ENCODE data around the gene EXOC6. TPM values are rescaled to one million over a fixed set of nuclear protein-coding genes. Genes with fewer than 3 reads are reported as not detected.

The EXOC6 gene
- polyA plus RNA-seq, 1 donor from 2014 or later = 26.3 TPM

DNA sequence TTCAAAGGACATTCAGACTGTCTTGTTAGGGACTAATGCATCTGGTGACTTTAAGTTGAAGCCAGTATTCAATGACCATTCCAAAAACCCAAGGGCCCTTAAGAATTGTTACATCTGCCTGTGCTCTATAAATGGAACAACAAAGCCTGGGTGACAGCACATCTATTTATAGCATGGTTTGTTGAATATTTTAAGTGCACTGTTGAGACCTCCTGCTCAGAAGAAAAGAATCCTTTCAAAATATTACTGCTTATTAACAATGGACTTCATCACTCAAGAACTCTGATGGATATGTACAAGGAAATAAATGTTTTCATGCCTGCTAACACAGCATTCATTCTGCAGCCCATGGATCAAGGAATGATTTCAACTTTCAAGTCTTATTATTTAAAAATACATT lies 179.2 kb downstream of the EXOC6 start:
- H3K9me3 ChIP-seq (ENCODE audit: low read length) = no peaks in the 10 kb centered on the region
- no peaks in the 10 kb centered on the region for H3K79me2 ChIP-seq (replicated peaks; ENCODE audit: insufficient read depth, low read length)
- no peak overlapping the region for H2AFZ ChIP-seq (ENCODE audit: low read depth, low read length)
- H4K20me1 ChIP-seq (ENCODE audit: insufficient read depth) = no peaks in the 10 kb centered on the region
- no peak overlapping the region for H3K4me3 ChIP-seq (ENCODE audit: low read length)
- H3F3A ChIP-seq (ENCODE audit: insufficient read depth, low read length, poor library complexity, severe bottlenecking) = no peaks in the 10 kb centered on the region
- no peak overlapping the region for H3K27ac ChIP-seq (ENCODE audit: low read length)
- H3K9ac ChIP-seq (ENCODE audit: low read length) = no peak overlapping the region
- TF ChIP-seq MXI1 (conservative IDR thresholded peaks at IDR 0.05; ENCODE audit: poor library complexity, severe bottlenecking) (no peak), POLR2AphosphoS5 (IDR thresholded peaks at IDR 0.05) (no peak), TAF1 (IDR thresholded peaks at IDR 0.05; ENCODE audit: low read depth) (no peak), RAD21 (conservative IDR thresholded peaks at IDR 0.05) (no peak), REST (IDR thresholded peaks at IDR 0.05; ENCODE audit: borderline replicate concordance) (no peak), EZH2 (IDR thresholded peaks at IDR 0.05; ENCODE audit: borderline replicate concordance, insufficient read depth, low read length, poor library complexity, severe bottlenecking) (no peak), SMC3 (conservative IDR thresholded peaks at IDR 0.05; ENCODE audit: poor library complexity) (no peak)
- TF ChIP-seq, protein P1, sequence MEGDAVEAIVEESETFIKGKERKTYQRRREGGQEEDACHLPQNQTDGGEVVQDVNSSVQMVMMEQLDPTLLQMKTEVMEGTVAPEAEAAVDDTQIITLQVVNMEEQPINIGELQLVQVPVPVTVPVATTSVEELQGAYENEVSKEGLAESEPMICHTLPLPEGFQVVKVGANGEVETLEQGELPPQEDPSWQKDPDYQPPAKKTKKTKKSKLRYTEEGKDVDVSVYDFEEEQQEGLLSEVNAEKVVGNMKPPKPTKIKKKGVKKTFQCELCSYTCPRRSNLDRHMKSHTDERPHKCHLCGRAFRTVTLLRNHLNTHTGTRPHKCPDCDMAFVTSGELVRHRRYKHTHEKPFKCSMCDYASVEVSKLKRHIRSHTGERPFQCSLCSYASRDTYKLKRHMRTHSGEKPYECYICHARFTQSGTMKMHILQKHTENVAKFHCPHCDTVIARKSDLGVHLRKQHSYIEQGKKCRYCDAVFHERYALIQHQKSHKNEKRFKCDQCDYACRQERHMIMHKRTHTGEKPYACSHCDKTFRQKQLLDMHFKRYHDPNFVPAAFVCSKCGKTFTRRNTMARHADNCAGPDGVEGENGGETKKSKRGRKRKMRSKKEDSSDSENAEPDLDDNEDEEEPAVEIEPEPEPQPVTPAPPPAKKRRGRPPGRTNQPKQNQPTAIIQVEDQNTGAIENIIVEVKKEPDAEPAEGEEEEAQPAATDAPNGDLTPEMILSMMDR (IDR thresholded peaks at IDR 0.05; ENCODE audit: poor library complexity, severe bottlenecking) = no peak
- H3K4me2 ChIP-seq (ENCODE audit: low read length) = no peak overlapping the region
- no peaks in the 10 kb centered on the region for H3K9me2 ChIP-seq (ENCODE audit: insufficient read depth, low read length)
- H3K27me3 ChIP-seq (ENCODE audit: insufficient read depth, low read depth, low read length) = no peaks in the 10 kb centered on the region
- no peaks in the 10 kb centered on the region for H3K36me3 ChIP-seq (ENCODE audit: insufficient read depth, low read length)

DNA sequence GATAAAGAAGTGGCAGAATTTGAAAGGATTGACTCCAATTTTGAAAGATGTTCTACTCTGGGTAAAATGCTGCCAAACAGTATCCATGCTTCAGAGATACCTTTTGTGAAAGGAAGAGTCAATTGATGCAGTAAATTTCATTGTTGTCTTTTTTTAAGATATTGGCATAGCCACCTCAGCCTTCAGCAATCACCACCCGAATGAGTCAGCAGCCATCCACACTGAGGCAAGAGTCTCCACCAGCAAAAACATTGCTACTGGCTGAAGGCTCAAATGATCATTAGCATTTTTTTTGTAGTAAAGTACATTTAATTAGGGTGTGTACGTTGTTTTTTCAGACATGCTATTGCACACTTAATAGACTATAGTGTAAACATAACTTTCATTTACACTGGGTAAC lies 180.6 kb downstream of the EXOC6 start:
- H3K27me3 ChIP-seq (ENCODE audit: insufficient read depth, low read depth, low read length) = no peaks in the 10 kb centered on the region
- H3K9ac ChIP-seq (ENCODE audit: low read length) = no peak overlapping the region
- H4K20me1 ChIP-seq (ENCODE audit: insufficient read depth) = no peaks in the 10 kb centered on the region
- H3K4me3 ChIP-seq (ENCODE audit: low read length) = no peak overlapping the region
- no peaks in the 10 kb centered on the region for H3K79me2 ChIP-seq (replicated peaks; ENCODE audit: insufficient read depth, low read length)
- no peaks in the 10 kb centered on the region for H3F3A ChIP-seq (ENCODE audit: insufficient read depth, low read length, poor library complexity, severe bottlenecking)
- no peak overlapping the region for H3K4me2 ChIP-seq (ENCODE audit: low read length)
- no peak overlapping the region for H2AFZ ChIP-seq (ENCODE audit: low read depth, low read length)
- no peaks in the 10 kb centered on the region for H3K9me2 ChIP-seq (ENCODE audit: insufficient read depth, low read length)
- H3K9me3 ChIP-seq (ENCODE audit: low read length) = no peaks in the 10 kb centered on the region
- H3K27ac ChIP-seq (ENCODE audit: low read length) = no peak overlapping the region
- TF ChIP-seq REST (IDR thresholded peaks at IDR 0.05; ENCODE audit: borderline replicate concordance) (no peak), EP300 (conservative IDR thresholded peaks at IDR 0.05; ENCODE audit: poor library complexity, severe bottlenecking) (no peak), MXI1 (conservative IDR thresholded peaks at IDR 0.05; ENCODE audit: poor library complexity, severe bottlenecking) (no peak), EZH2 (IDR thresholded peaks at IDR 0.05; ENCODE audit: borderline replicate concordance, insufficient read depth, low read length, poor library complexity, severe bottlenecking) (no peak), RAD21 (conservative IDR thresholded peaks at IDR 0.05) (no peak), POLR2AphosphoS5 (IDR thresholded peaks at IDR 0.05) (no peak)
- no peaks in the 10 kb centered on the region for H3K36me3 ChIP-seq (ENCODE audit: insufficient read depth, low read length)

Data from neural cell (in vitro differentiated cells).